Fibroblast of the aortic adventitia (primary cell): ENCODE results near the gene PAQR5. TPM values are rescaled to one million over a fixed set of nuclear protein-coding genes. Genes with fewer than 3 reads are reported as not detected.

Experiments used
- DNase-seq: peaks from one replicate; pipeline ENCODE4 v3.0.0-alpha.2; 2010; ENCODE audit warnings: low read depth
- H3K4me3 ChIP-seq: 2 replicates; pipeline ENCODE4 v1.5.1; 2011; ENCODE audit warnings: low read depth, mild to moderate bottlenecking, control low read depth, low read length, moderate library complexity
- total RNA-seq: library from RNA; depleted of rRNA; stranded (reverse); fragments of >200 nt; gene quantifications from 2 replicates; pipeline ENCODE4 v1.2.3, GENCODE V29; 2012; ENCODE audit warnings: low replicate concordance
- TF ChIP-seq, protein P1 (sequence below): IDR thresholded peaks from 2 replicates; pipeline ENCODE4 v1.5.1; 2011; ENCODE audit warnings: mild to moderate bottlenecking, low read length, control low read depth, inconsistent platforms; ENCODE audit not compliant: insufficient read depth

The PAQR5 gene
- total RNA-seq, 1 donor = 13.2 TPM

DNA sequence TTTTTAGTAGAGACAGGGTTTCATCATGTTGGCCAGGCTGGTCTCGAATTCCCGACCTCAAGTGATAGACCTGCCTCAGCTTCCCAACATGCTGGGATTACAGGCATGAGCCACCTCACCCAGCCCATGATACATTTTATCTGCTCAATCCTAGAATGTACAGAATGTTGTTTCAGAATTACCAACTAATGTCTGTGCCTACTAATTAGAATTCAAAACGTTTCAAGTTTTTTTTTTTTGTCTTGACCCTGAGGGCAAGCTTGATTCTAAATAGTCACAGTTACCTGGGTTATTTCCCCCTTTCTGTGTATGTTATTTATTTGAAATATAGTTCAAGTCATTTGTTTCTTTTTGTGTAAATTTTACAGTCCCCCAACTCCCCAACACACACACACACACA, 110.1 kb downstream of the PAQR5 start:
- TF ChIP-seq, protein P1, sequence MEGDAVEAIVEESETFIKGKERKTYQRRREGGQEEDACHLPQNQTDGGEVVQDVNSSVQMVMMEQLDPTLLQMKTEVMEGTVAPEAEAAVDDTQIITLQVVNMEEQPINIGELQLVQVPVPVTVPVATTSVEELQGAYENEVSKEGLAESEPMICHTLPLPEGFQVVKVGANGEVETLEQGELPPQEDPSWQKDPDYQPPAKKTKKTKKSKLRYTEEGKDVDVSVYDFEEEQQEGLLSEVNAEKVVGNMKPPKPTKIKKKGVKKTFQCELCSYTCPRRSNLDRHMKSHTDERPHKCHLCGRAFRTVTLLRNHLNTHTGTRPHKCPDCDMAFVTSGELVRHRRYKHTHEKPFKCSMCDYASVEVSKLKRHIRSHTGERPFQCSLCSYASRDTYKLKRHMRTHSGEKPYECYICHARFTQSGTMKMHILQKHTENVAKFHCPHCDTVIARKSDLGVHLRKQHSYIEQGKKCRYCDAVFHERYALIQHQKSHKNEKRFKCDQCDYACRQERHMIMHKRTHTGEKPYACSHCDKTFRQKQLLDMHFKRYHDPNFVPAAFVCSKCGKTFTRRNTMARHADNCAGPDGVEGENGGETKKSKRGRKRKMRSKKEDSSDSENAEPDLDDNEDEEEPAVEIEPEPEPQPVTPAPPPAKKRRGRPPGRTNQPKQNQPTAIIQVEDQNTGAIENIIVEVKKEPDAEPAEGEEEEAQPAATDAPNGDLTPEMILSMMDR = no peak
- no peak overlapping the region for H3K4me3 ChIP-seq
- DNase-seq = no peak

DNA sequence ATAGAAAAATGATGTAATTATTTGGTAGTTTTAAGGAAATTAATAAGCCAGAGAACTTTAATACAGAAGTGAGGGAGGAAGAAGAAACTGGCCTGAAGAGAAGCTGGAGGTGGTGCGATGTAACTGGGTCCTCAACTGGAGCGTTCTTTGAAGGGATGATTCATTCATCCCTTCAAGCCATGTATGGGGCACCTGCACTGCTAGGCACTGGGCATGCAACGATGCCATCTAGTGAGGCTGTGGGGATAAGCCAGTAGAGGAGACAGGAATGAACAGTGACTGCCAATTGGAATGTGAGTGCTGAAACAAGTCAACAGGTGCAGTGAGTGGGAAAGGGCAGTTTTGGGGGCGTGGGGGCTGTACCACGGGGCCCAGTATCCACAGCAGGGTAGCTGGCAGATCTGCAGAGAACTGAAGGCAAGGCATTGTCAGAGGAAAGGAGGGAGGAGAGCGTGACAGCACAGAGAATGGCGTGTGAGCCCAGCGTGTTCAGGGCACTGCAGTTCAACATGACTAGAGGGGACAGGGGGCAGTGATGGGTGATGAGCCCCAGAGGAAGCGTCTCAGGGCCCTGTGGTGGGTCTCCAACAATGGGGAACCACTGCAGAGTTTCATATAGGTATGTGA, 111.6 kb downstream of the PAQR5 start:
- no peak overlapping the region for H3K4me3 ChIP-seq
- DNase-seq = no peak
- TF ChIP-seq, protein P1 = peak; percentile 30

DNA sequence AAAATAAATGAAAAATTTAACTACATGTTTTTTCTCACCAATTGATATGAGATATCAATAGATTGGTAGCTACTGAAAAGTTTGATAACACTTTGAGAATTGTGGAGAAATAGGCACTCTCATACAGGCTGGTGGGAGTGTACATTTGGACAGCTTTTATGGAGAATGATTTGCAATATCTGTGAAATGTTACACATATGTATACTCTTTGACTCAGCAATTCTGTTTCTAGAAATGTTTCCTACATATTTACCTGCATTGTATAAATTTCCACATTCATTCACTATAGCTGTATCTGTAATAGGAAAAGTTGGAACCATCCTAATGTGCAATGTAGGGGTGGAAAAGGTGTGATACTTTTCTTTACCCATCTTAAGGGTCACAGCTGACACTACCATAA, 113.6 kb downstream of the PAQR5 start:
- DNase-seq = no peak
- H3K4me3 ChIP-seq = no peak overlapping the region

DNA sequence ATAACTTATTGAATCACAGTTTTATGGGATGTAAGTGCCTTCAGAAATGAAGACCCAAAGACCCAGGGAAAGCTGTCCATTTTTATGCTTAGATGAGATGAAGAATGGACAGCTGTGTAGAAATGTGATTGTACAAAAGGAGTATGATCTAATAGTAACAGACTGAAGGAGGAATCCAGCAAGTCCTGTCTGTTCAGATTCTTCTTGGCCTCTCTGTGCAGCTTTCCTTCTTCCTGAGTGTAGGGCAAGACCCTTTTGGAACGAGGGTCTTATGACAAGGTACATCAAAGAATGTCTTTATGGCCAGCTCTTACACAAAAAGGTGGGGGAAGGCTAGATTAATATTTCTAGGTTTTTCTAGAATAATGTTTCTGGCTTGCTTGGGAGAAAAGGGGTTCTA, 114.0 kb downstream of the PAQR5 start:
- DNase-seq = no peak
- H3K4me3 ChIP-seq = no peak overlapping the region
- TF ChIP-seq, protein P1 = no peak

More for the DNA sequence above, 113.6 kb downstream of the PAQR5 start:
- TF ChIP-seq, protein P1 = no peak

DNA sequence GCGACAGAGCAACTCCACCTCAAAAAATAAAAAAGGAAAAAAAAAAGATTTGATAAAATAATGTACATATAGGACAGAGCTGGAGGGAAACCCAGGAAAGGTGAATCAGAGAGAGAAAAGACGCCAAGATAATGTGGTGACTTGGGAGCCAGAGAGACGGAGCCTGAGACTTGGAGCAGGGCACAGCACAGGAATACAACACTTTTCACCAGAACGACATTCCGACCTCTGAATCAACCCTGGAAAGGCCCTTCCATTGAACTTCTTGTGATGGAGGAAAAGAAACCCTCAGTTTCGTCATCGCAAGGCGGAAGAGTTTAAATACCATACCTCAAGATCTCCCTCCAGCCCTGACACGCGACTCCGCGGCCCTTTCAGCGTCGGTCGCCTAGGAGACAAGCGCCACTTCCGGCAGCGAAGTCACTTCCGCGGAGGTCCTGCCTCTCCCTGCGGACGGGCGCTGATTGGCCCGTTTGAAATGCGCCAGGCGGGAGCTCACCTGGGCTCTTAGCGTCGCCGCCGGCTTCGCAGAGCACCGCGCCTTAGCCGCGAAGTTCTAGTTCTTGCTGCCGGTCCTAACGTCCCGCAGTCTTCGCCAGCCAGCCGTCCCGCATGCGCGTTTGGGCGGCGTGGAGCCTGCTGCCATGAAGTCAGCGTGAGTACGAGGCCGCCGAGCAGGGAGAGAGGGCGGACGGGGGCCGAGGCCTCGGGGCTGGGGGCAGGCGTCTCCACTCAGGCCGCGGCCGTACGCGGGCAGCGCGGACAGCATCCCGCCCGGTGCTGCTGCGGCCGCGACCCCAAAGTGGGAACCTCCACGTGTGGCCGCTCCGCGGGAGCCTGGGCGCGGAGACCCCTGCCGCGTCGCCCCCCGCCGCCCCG, 115.3 kb downstream of the PAQR5 start, which contains the start of gene KIF23:
Gene KIF23, plus strand, starts transcription at position 528 of the 879 bp plus-strand sequence. Its CDS starts 117 bp downstream, at position 645.
- TF ChIP-seq, protein P1 = no peak
- peak; percentile 90 for DNase-seq
- H3K4me3 ChIP-seq = peak within 1 kb of the TSS; percentile 86

DNA sequence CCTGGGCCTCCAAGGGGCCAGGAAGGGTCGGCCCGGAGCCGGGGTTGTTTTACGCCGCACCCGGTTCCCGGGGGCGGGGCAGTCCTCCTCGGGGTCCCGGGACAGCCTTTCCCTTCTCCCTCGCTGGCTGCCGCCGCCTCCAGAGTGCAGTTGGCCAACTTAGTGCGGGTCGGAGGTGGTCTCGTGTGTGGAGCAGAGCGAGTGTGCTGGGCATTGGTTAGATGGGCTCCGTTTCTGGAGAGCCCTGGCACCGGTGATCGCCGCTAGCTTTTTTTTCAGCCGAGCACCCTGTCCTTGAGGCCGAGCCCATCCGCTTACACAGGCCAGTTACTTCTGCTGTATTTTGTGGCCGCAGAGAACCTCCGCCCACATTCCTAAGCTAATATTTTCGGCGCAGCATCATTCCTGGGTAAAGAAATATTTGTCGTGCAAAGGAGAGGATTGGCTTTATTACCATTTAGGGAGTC, 116.0 kb downstream of the PAQR5 start:
- peak; percentile 92 for DNase-seq
- TF ChIP-seq, protein P1 = no peak

More for the DNA sequence above, 116.0 kb downstream of the PAQR5 start:
- H3K4me3 ChIP-seq = peak overlapping the region; percentile 86
